SU-DHL-6 (cell line): ENCODE measurements around the gene EVC2.

Source experiments
- H2AFZ ChIP-seq: fragments of 200-600 bp; sonication (generic); 2 replicates; pipeline ENCODE4 v1.6.1; 2014; ENCODE audit warnings: low read depth, mild to moderate bottlenecking, moderate library complexity, mixed read lengths, antibody characterized with exemption, low read length; ENCODE audit not compliant: severe bottlenecking
- H3F3A ChIP-seq: fragments of 200-600 bp; shearing (Covaris generic); 2 replicates; pipeline ENCODE4 v1.6.0; 2016; ENCODE audit warnings: antibody characterized with exemption, mild to moderate bottlenecking; ENCODE audit not compliant: insufficient read depth
- H3K27ac ChIP-seq: fragments of 200-600 bp; sonication (generic); 2 replicates; pipeline ENCODE4 v1.5.1; 2016; ENCODE audit warnings: low read depth, mild to moderate bottlenecking, low read length, moderate library complexity, mixed read lengths
- H3K27me3 ChIP-seq: fragments of 200-600 bp; sonication (generic), shearing (Covaris generic); 2 replicates; pipeline ENCODE4 v1.6.0; 2014; ENCODE audit warnings: mild to moderate bottlenecking, low read length
- H3K36me3 ChIP-seq: fragments of 200-600 bp; sonication (generic); 2 replicates; pipeline ENCODE4 v1.6.1; 2014; ENCODE audit warnings: mild to moderate bottlenecking, low read length, mixed read lengths
- H3K4me2 ChIP-seq: fragments of 300-600, 200-600 bp; shearing (Covaris generic), sonication (generic); 2 replicates; pipeline ENCODE4 v1.6.0; 2014; ENCODE audit warnings: low read length, low read depth, mild to moderate bottlenecking; ENCODE audit not compliant: poor library complexity, severe bottlenecking
- H3K4me3 ChIP-seq: fragments of 200-600 bp; sonication (generic); 2 replicates; pipeline ENCODE4 v1.5.1; 2014; ENCODE audit warnings: antibody characterized with exemption, low read length, mild to moderate bottlenecking, mixed read lengths; ENCODE audit not compliant: insufficient read depth, poor library complexity, severe bottlenecking
- H3K79me2 ChIP-seq: fragments of 200-600 bp; sonication (generic); 2 replicates; pipeline ENCODE4 v1.6.1; 2014; ENCODE audit warnings: mild to moderate bottlenecking, low read length, moderate library complexity; ENCODE audit not compliant: insufficient read depth
- H3K9ac ChIP-seq: fragments of 200-600 bp; sonication (generic); 2 replicates; pipeline ENCODE4 v1.7.0; 2014; ENCODE audit warnings: mild to moderate bottlenecking, low read length
- H3K9me2 ChIP-seq: fragments of 200-600 bp; sonication (generic); replicated peaks from 2 replicates; pipeline ENCODE4 v1.6.1; 2014; ENCODE audit warnings: low read length; ENCODE audit not compliant: insufficient read depth
- H3K9me3 ChIP-seq: fragments of 200-600 bp; sonication (generic); 2 replicates; pipeline ENCODE4 v1.6.1; 2014; ENCODE audit warnings: low read length, mixed read lengths; ENCODE audit not compliant: insufficient read depth
- H4K20me1 ChIP-seq: fragments of 200-600 bp; sonication (generic); 2 replicates; pipeline ENCODE4 v1.6.1; 2014; ENCODE audit warnings: low read depth, mild to moderate bottlenecking, antibody characterized with exemption, low read length, moderate library complexity, mixed read lengths
- CTCF ChIP-seq: fragments of 200-600 bp; sonication (generic); IDR thresholded peaks from one replicate; pipeline ENCODE4 v1.5.1; 2017; ENCODE audit warnings: antibody characterized with exemption, mild to moderate bottlenecking, low read length, moderate library complexity; ENCODE audit not compliant: insufficient read depth, poor library complexity, severe bottlenecking
- EZH2phosphoT487 ChIP-seq: fragments of 200-600 bp; sonication (generic), shearing (Covaris generic); conservative IDR thresholded peaks from 2 replicates; pipeline ENCODE4 v1.6.1; 2018; ENCODE audit warnings: mild to moderate bottlenecking, antibody characterized with exemption, low read length, moderate library complexity, mixed read lengths

The EVC2 gene

GRCh38 chr4:5589495-5589894 is 118.9 kb downstream of the EVC2 start:
- no peak overlapping the region for H3K4me2 ChIP-seq
- TF ChIP-seq CTCF = no peak
- no peak for TF ChIP-seq EZH2phosphoT487
- H3K9me3 ChIP-seq = no peaks in the 10 kb centered on the region
- no peaks in the 10 kb centered on the region for H4K20me1 ChIP-seq
- H2AFZ ChIP-seq = no peak overlapping the region
- H3K36me3 ChIP-seq = no peaks in the 10 kb centered on the region
- H3K79me2 ChIP-seq = no peaks in the 10 kb centered on the region
- no peak overlapping the region for H3K4me3 ChIP-seq
- H3K9me2 ChIP-seq = no peaks in the 10 kb centered on the region
- H3K27me3 ChIP-seq = no peaks in the 10 kb centered on the region
- no peak overlapping the region for H3K27ac ChIP-seq
- H3K9ac ChIP-seq = no peak overlapping the region
- H3F3A ChIP-seq = no peaks in the 10 kb centered on the region

- Histone ChIP-seq H3K4me3 (no peak overlapping the region), H3K4me2 (no peak overlapping the region), H3K27me3 (no peaks in the 10 kb centered on the region), H3K9me2 (no peaks in the 10 kb centered on the region), H3K9me3 (no peaks in the 10 kb centered on the region), H3F3A (no peaks in the 10 kb centered on the region), H3K9ac (no peak overlapping the region), H3K27ac (no peak overlapping the region), H3K36me3 (no peaks in the 10 kb centered on the region), H2AFZ (no peak overlapping the region), H4K20me1 (no peaks in the 10 kb centered on the region), H3K79me2 (no peaks in the 10 kb centered on the region)
- TF ChIP-seq CTCF (no peak), EZH2phosphoT487 (no peak)
Measured at GRCh38 chr4:5588046-5588445, 120.3 kb downstream of the EVC2 start.

GRCh38 chr4:5575941-5576340 is 132.4 kb downstream of the EVC2 start:
- Histone ChIP-seq H3K4me3 (no peak overlapping the region), H3F3A (no peaks in the 10 kb centered on the region), H3K27me3 (no peaks in the 10 kb centered on the region), H3K9me2 (no peaks in the 10 kb centered on the region), H3K9ac (no peak overlapping the region), H3K27ac (no peak overlapping the region), H2AFZ (no peak overlapping the region), H3K9me3 (no peaks in the 10 kb centered on the region), H3K36me3 (no peaks in the 10 kb centered on the region), H3K4me2 (no peak overlapping the region), H4K20me1 (no peaks in the 10 kb centered on the region), H3K79me2 (no peaks in the 10 kb centered on the region)
- TF ChIP-seq CTCF (no peak), EZH2phosphoT487 (no peak)

GRCh38 chr4:5574386-5574785 is 134.0 kb downstream of the EVC2 start:
- no peaks in the 10 kb centered on the region for H3K9me2 ChIP-seq
- no peak overlapping the region for H3K9ac ChIP-seq
- no peaks in the 10 kb centered on the region for H4K20me1 ChIP-seq
- H3K4me2 ChIP-seq = no peak overlapping the region
- H3K79me2 ChIP-seq = no peaks in the 10 kb centered on the region
- H3K36me3 ChIP-seq = no peaks in the 10 kb centered on the region
- no peak overlapping the region for H2AFZ ChIP-seq
- no peaks in the 10 kb centered on the region for H3K9me3 ChIP-seq
- no peak overlapping the region for H3K4me3 ChIP-seq
- no peaks in the 10 kb centered on the region for H3F3A ChIP-seq
- no peak overlapping the region for H3K27ac ChIP-seq
- no peaks in the 10 kb centered on the region for H3K27me3 ChIP-seq
- TF ChIP-seq CTCF (no peak), EZH2phosphoT487 (no peak)
